Measurements from ENCODE around the gene HOMER1.

DNA sequence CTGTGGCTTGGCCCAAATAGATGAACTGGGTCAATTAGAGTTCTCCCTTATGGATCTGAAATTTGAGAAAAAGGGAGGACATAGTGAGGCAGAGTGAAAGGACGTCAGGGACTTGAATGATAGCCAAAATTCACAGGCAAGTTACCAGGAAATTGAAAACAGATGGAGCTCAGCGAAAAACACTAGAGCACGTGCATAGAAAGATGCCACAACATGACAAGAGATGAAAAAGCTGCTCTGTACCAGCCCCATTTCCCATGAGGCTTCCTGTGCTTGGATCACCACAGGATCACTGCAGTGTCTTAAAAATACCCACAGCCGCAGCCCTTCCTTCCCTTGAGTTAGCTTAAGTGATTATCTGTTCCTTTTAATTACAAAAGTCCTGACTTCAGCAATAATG, 39.0 kb upstream of the HOMER1 start:
- TF ChIP-seq ZNF644 (tag; IDR thresholded peaks at IDR 0.05; ENCODE audit: low read depth) = no peak
- TF ChIP-seq SMAD3 (CRISPR knock-in tag; conservative IDR thresholded peaks at IDR 0.05) = no peak
- no peak for TF ChIP-seq GATA2 (CRISPR knock-in tag; IDR thresholded peaks at IDR 0.05)
- TF ChIP-seq DPF2 (IDR thresholded peaks at IDR 0.05) = no peak
- no peak for TF ChIP-seq MAFK (IDR thresholded peaks at IDR 0.05; ENCODE audit: low read length)
- no peak for TF ChIP-seq ZZZ3 (IDR thresholded peaks at IDR 0.05)
- TF ChIP-seq, protein P1, sequence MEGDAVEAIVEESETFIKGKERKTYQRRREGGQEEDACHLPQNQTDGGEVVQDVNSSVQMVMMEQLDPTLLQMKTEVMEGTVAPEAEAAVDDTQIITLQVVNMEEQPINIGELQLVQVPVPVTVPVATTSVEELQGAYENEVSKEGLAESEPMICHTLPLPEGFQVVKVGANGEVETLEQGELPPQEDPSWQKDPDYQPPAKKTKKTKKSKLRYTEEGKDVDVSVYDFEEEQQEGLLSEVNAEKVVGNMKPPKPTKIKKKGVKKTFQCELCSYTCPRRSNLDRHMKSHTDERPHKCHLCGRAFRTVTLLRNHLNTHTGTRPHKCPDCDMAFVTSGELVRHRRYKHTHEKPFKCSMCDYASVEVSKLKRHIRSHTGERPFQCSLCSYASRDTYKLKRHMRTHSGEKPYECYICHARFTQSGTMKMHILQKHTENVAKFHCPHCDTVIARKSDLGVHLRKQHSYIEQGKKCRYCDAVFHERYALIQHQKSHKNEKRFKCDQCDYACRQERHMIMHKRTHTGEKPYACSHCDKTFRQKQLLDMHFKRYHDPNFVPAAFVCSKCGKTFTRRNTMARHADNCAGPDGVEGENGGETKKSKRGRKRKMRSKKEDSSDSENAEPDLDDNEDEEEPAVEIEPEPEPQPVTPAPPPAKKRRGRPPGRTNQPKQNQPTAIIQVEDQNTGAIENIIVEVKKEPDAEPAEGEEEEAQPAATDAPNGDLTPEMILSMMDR (IDR thresholded peaks at IDR 0.05 in 2 of 3, conservative IDR thresholded peaks at IDR 0.05 in 1 of 3; ENCODE audit: insufficient read depth in 2 of 3, low read depth in 1 of 3, low read length in 3 of 3) = no peak
- TF ChIP-seq POLR3A (IDR thresholded peaks at IDR 0.05; ENCODE audit: borderline replicate concordance, extremely low read depth, insufficient read depth, insufficient read length) = no peak
- no peak for TF ChIP-seq SAP30 (IDR thresholded peaks at IDR 0.05; ENCODE audit: borderline replicate concordance, insufficient read depth, low read depth, low read length, poor library complexity, severe bottlenecking)
- TF ChIP-seq EZH2 (IDR thresholded peaks at IDR 0.05; ENCODE audit: borderline replicate concordance, low read depth, low read length) = no peak
- TF ChIP-seq ELF4 (CRISPR knock-in tag; IDR thresholded peaks at IDR 0.05) = no peak
- no peak for TF ChIP-seq CCAR2 (IDR thresholded peaks at IDR 0.05; ENCODE audit: low read depth, low read length)
